Smooth muscle cell (in vitro differentiated cells): ENCODE results near the gene PEF1. TPM values are rescaled to one million over a fixed set of nuclear protein-coding genes. Genes with fewer than 3 reads are reported as not detected.

Source experiments
- DNase-seq: peaks from one replicate; lab custom pipeline; 2025; ENCODE audit not compliant: unreplicated experiment; lab: John Stamatoyannopoulos, UW
- H2AFZ ChIP-seq: fragments of 200-600 bp; sonication (generic); 2 replicates; pipeline ENCODE4 v1.6.0; 2016; ENCODE audit warnings: antibody characterized with exemption, low read depth, mild to moderate bottlenecking
- H3F3A ChIP-seq: fragments of 200-600 bp; sonication (generic); 2 replicates; pipeline ENCODE4 v1.6.0; 2017; ENCODE audit warnings: antibody characterized with exemption, low read depth
- H3K27ac ChIP-seq: fragments of 200-600 bp; sonication (generic); 2 replicates; pipeline ENCODE4 v1.5.1; 2016; ENCODE audit warnings: low read depth, mild to moderate bottlenecking
- H3K27me3 ChIP-seq: fragments of 200-600 bp; sonication (generic); 2 replicates; pipeline ENCODE4 v1.6.1; 2016; ENCODE audit warnings: low read depth, mild to moderate bottlenecking
- H3K36me3 ChIP-seq: fragments of 200-600 bp; sonication (generic); 2 replicates; pipeline ENCODE4 v1.5.1; 2016; ENCODE audit warnings: low read depth
- H3K4me1 ChIP-seq: fragments of 200-600 bp; sonication (generic); 2 replicates; pipeline ENCODE4 v1.5.1; 2016; ENCODE audit warnings: low read depth
- H3K4me2 ChIP-seq: fragments of 200-600 bp; sonication (generic); 2 replicates; pipeline ENCODE4 v1.6.0; 2016; ENCODE audit warnings: mild to moderate bottlenecking
- H3K4me3 ChIP-seq: fragments of 200-600 bp; sonication (generic); 2 replicates; pipeline ENCODE4 v1.5.1; 2016; ENCODE audit warnings: mild to moderate bottlenecking
- H3K79me2 ChIP-seq: fragments of 200-600 bp; sonication (generic); 2 replicates; pipeline ENCODE4 v1.6.0; 2016; ENCODE audit warnings: low read depth, mild to moderate bottlenecking
- H3K9ac ChIP-seq: fragments of 200-600 bp; sonication (generic); 2 replicates; pipeline ENCODE4 v1.6.0; 2016; ENCODE audit warnings: low read depth
- H3K9me3 ChIP-seq: fragments of 200-600 bp; sonication (generic); replicated peaks from 2 replicates; pipeline ENCODE4 v1.5.1; 2016; ENCODE audit warnings: low read depth
- H4K20me1 ChIP-seq: fragments of 200-600 bp; sonication (generic); 2 replicates; pipeline ENCODE4 v1.6.0; 2016; ENCODE audit warnings: low read depth
- WGBS: methylation state at CpG from one replicate; pipeline ENCODE4 v1.1.7; 2016; ENCODE audit warnings: low lambda C conversion rate; 5-methylcytosine and 5-hydroxymethylcytosine counted together
- polyA plus RNA-seq: library from polyadenylated mRNA; unstranded; fragments of >200 nt; fragmentation: Nextera tagmentation; extraction: Ambion mirVana; gene quantifications from 2 replicates; pipeline ENCODE4 v1.2.1, GENCODE V29; 2016
- total RNA-seq: library from RNA; depleted of rRNA; stranded (reverse); fragments of >200 nt; gene quantifications from 2 replicates; pipeline ENCODE4 v1.2.3, GENCODE V29; 2014
- TF ChIP-seq, protein P1 (sequence below): fragments of 200-600 bp; sonication (generic); IDR thresholded peaks from 2 replicates; pipeline ENCODE4 v1.5.1; 2017; ENCODE audit warnings: borderline replicate concordance, mild to moderate bottlenecking, antibody characterized with exemption; ENCODE audit not compliant: insufficient read depth, poor library complexity, severe bottlenecking

PEF1 gene
- total and polyA plus RNA-seq, 2 experiments from 2014 or later, result 61.4 to 77.1 TPM

- WGBS, result 86% methylated on average over 6 of the region's 6 CpGs
- TF ChIP-seq, protein P1, sequence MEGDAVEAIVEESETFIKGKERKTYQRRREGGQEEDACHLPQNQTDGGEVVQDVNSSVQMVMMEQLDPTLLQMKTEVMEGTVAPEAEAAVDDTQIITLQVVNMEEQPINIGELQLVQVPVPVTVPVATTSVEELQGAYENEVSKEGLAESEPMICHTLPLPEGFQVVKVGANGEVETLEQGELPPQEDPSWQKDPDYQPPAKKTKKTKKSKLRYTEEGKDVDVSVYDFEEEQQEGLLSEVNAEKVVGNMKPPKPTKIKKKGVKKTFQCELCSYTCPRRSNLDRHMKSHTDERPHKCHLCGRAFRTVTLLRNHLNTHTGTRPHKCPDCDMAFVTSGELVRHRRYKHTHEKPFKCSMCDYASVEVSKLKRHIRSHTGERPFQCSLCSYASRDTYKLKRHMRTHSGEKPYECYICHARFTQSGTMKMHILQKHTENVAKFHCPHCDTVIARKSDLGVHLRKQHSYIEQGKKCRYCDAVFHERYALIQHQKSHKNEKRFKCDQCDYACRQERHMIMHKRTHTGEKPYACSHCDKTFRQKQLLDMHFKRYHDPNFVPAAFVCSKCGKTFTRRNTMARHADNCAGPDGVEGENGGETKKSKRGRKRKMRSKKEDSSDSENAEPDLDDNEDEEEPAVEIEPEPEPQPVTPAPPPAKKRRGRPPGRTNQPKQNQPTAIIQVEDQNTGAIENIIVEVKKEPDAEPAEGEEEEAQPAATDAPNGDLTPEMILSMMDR, result no peak
- H4K20me1 ChIP-seq, result no peaks in the 10 kb centered on the region
- no peak overlapping the region for H3K9ac ChIP-seq
- H3K9me3 ChIP-seq, result no peaks in the 10 kb centered on the region
- H3K4me3 ChIP-seq, result no peak overlapping the region
- H3K27me3 ChIP-seq, result no peaks in the 10 kb centered on the region
- no peak for DNase-seq
- H3F3A ChIP-seq, result no peaks in the 10 kb centered on the region
- no peak overlapping the region for H3K27ac ChIP-seq
- no peak overlapping the region for H2AFZ ChIP-seq
- no peak overlapping the region for H3K4me2 ChIP-seq
- no peaks in the 10 kb centered on the region for H3K79me2 ChIP-seq
- H3K36me3 ChIP-seq, result no peaks in the 10 kb centered on the region
- no peaks in the 10 kb centered on the region for H3K4me1 ChIP-seq
Observed at GRCh38 chr1:31670593-31670964, 25.9 kb upstream of the PEF1 start.

GRCh38 chr1:31669786-31670592 is 25.3 kb upstream of the PEF1 start:
- no peak overlapping the region for H3K27ac ChIP-seq
- no peak overlapping the region for H3K4me2 ChIP-seq
- H3K4me3 ChIP-seq, result no peak overlapping the region
- no peaks in the 10 kb centered on the region for H3K27me3 ChIP-seq
- WGBS, result 68% methylated on average over 28 of the region's 30 CpGs
- no peak overlapping the region for H2AFZ ChIP-seq
- H3K9ac ChIP-seq, result no peak overlapping the region
- H3K36me3 ChIP-seq, result no peaks in the 10 kb centered on the region
- DNase-seq, result no peak
- TF ChIP-seq, protein P1, result no peak
- no peaks in the 10 kb centered on the region for H3K9me3 ChIP-seq
- H3K79me2 ChIP-seq, result no peaks in the 10 kb centered on the region
- no peaks in the 10 kb centered on the region for H3F3A ChIP-seq
- H3K4me1 ChIP-seq, result no peaks in the 10 kb centered on the region
- no peaks in the 10 kb centered on the region for H4K20me1 ChIP-seq

- 80% methylated on average over 7 of the region's 7 CpGs for WGBS
- Histone ChIP-seq H3K9me3 (no peaks in the 10 kb centered on the region), H3K27ac (no peak overlapping the region), H3F3A (no peaks in the 10 kb centered on the region), H3K9ac (no peak overlapping the region), H3K36me3 (no peaks in the 10 kb centered on the region), H3K27me3 (no peaks in the 10 kb centered on the region), H2AFZ (no peak overlapping the region), H4K20me1 (no peaks in the 10 kb centered on the region), H3K4me2 (no peak overlapping the region), H3K4me3 (no peak overlapping the region), H3K4me1 (no peaks in the 10 kb centered on the region), H3K79me2 (no peaks in the 10 kb centered on the region)
- TF ChIP-seq, protein P1, result no peak
- DNase-seq, result no peak
Observed at GRCh38 chr1:31669433-31669785, 24.7 kb upstream of the PEF1 start.
